Rectal smooth muscle tissue (tissue), 1 donor: Measurements from ENCODE around the gene GRWD1.

Source experiments
- H3K27ac ChIP-seq: one replicate; pipeline ENCODE4 v1.7.0; 2013; ENCODE audit warnings: low read depth, low read length, inconsistent platforms
- H3K27me3 ChIP-seq: one replicate; pipeline ENCODE4 v1.7.0; 2013; ENCODE audit warnings: low read length; ENCODE audit not compliant: control insufficient read depth, insufficient read depth
- H3K36me3 ChIP-seq: one replicate; pipeline ENCODE4 v1.7.0; 2013; ENCODE audit warnings: low read length; ENCODE audit not compliant: control insufficient read depth, insufficient read depth
- H3K4me1 ChIP-seq: one replicate; pipeline ENCODE4 v1.7.0; 2013; ENCODE audit warnings: low read length; ENCODE audit not compliant: control insufficient read depth, insufficient read depth
- H3K4me3 ChIP-seq: one replicate; pipeline ENCODE4 v1.7.0; 2013; ENCODE audit warnings: low read length
- H3K9ac ChIP-seq: one replicate; pipeline ENCODE4 v1.7.0; 2013; ENCODE audit warnings: low read length

Gene GRWD1

GRCh38 chr19:48442116-48443035 is 3.4 kb upstream of the GRWD1 start:
- Histone ChIP-seq H3K27ac (no peak overlapping the region), H3K4me3 (no peak overlapping the region), H3K36me3 (no peaks in the 10 kb centered on the region), H3K4me1 (peaks cover 8% of the 10 kb centered on the region), H3K9ac (no peak overlapping the region), H3K27me3 (peaks cover 15% of the 10 kb centered on the region)

GRCh38 chr19:48443256-48443655 is 2.5 kb upstream of the GRWD1 start:
- Histone ChIP-seq H3K4me3 (no peak overlapping the region), H3K27ac (no peak overlapping the region), H3K36me3 (peaks cover 3% of the 10 kb centered on the region), H3K9ac (no peak overlapping the region), H3K27me3 (peaks cover 15% of the 10 kb centered on the region), H3K4me1 (peaks cover 8% of the 10 kb centered on the region)

- H3K36me3 ChIP-seq = peaks cover 7% of the 10 kb centered on the region
- H3K9ac ChIP-seq = no peak overlapping the region
- no peak overlapping the region for H3K27ac ChIP-seq
- H3K4me1 ChIP-seq = peaks cover 8% of the 10 kb centered on the region
- H3K27me3 ChIP-seq = peaks cover 15% of the 10 kb centered on the region
- H3K4me3 ChIP-seq = peak overlapping the region; percentile 44
Measured at GRCh38 chr19:48443731-48444128, 2.1 kb upstream of the GRWD1 start.

- Histone ChIP-seq H3K36me3 (peaks cover 12% of the 10 kb centered on the region), H3K9ac (no peak overlapping the region), H3K27me3 (peaks cover 15% of the 10 kb centered on the region), H3K4me1 (peaks cover 8% of the 10 kb centered on the region), H3K4me3 (peak overlapping the region; percentile 44), H3K27ac (no peak overlapping the region)
Measured at GRCh38 chr19:48444129-48444935, 1.5 kb upstream of the GRWD1 start.

- Histone ChIP-seq H3K4me1 (peaks cover 8% of the 10 kb centered on the region), H3K27ac (no peak overlapping the region), H3K36me3 (peaks cover 15% of the 10 kb centered on the region), H3K9ac (no peak overlapping the region), H3K4me3 (peak overlapping the region; percentile 68), H3K27me3 (peaks cover 15% of the 10 kb centered on the region)
Measured at GRCh38 chr19:48444936-48445200, 915 bp upstream of the GRWD1 start.

GRCh38 chr19:48445256-48445605 is 552 bp upstream of the GRWD1 start:
- peaks cover 8% of the 10 kb centered on the region for H3K4me1 ChIP-seq
- H3K27ac ChIP-seq = peak overlapping the region; percentile 87
- peaks cover 18% of the 10 kb centered on the region for H3K36me3 ChIP-seq
- no peak overlapping the region for H3K9ac ChIP-seq
- peaks cover 15% of the 10 kb centered on the region for H3K27me3 ChIP-seq
- H3K4me3 ChIP-seq = peak overlapping the region; percentile 68

- Histone ChIP-seq H3K36me3 (peaks cover 31% of the 10 kb centered on the region), H3K4me3 (peak overlapping the region; percentile 68), H3K9ac (peak overlapping the region; percentile 20), H3K4me1 (peaks cover 8% of the 10 kb centered on the region), H3K27me3 (peaks cover 14% of the 10 kb centered on the region), H3K27ac (no peak overlapping the region)
Measured at GRCh38 chr19:48446579-48446978, 796 bp downstream of the GRWD1 start.

- Histone ChIP-seq H3K4me1 (peaks cover 8% of the 10 kb centered on the region), H3K36me3 (peaks cover 43% of the 10 kb centered on the region), H3K4me3 (no peak overlapping the region), H3K27ac (no peak overlapping the region), H3K9ac (no peak overlapping the region), H3K27me3 (peaks cover 9% of the 10 kb centered on the region)
Measured at GRCh38 chr19:48448563-48448962, 2.8 kb downstream of the GRWD1 start.

- peaks cover 5% of the 10 kb centered on the region for H3K4me1 ChIP-seq
- peaks cover 45% of the 10 kb centered on the region for H3K36me3 ChIP-seq
- no peak overlapping the region for H3K9ac ChIP-seq
- H3K27me3 ChIP-seq = no peaks in the 10 kb centered on the region
- H3K27ac ChIP-seq = no peak overlapping the region
- H3K4me3 ChIP-seq = no peak overlapping the region
Measured at GRCh38 chr19:48450441-48450840, 4.7 kb downstream of the GRWD1 start.

- H3K9ac ChIP-seq = no peak overlapping the region
- no peak overlapping the region for H3K4me3 ChIP-seq
- no peak overlapping the region for H3K27ac ChIP-seq
- H3K27me3 ChIP-seq = no peaks in the 10 kb centered on the region
- H3K4me1 ChIP-seq = peaks cover 5% of the 10 kb centered on the region
- H3K36me3 ChIP-seq = peaks cover 48% of the 10 kb centered on the region
Measured at GRCh38 chr19:48450863-48451262, 5.1 kb downstream of the GRWD1 start.

GRCh38 chr19:48451624-48452023 is 5.8 kb downstream of the GRWD1 start:
- H3K4me3 ChIP-seq = no peak overlapping the region
- H3K27ac ChIP-seq = no peak overlapping the region
- no peaks in the 10 kb centered on the region for H3K4me1 ChIP-seq
- no peaks in the 10 kb centered on the region for H3K27me3 ChIP-seq
- no peak overlapping the region for H3K9ac ChIP-seq
- H3K36me3 ChIP-seq = peaks cover 48% of the 10 kb centered on the region

- H3K36me3 ChIP-seq = peaks cover 48% of the 10 kb centered on the region
- H3K4me3 ChIP-seq = no peak overlapping the region
- H3K4me1 ChIP-seq = no peaks in the 10 kb centered on the region
- no peak overlapping the region for H3K9ac ChIP-seq
- no peak overlapping the region for H3K27ac ChIP-seq
- H3K27me3 ChIP-seq = no peaks in the 10 kb centered on the region
Measured at GRCh38 chr19:48452289-48453190, 6.8 kb downstream of the GRWD1 start.
